K562 (cell line): ENCODE measurements around the gene LCN15. TPM values are rescaled to one million over a fixed set of nuclear protein-coding genes. Genes with fewer than 3 reads are reported as not detected.

Experiments used
- BCLAF1 ChIP-seq, 2 experiments: fragments of 450-650 bp in 1 of 2; IDR thresholded peaks; 2 replicates each; pipeline ENCODE4 v1.6.1; 2011 to 2017; ENCODE audit warnings: low read depth in 2 of 2, antibody characterized with exemption in 1 of 2, borderline replicate concordance in 1 of 2, low read length in 1 of 2, mild to moderate bottlenecking in 1 of 2, mixed read lengths in 1 of 2; ENCODE audit not compliant: control insufficient read depth in 1 of 2
- EP300 ChIP-seq: IDR thresholded peaks from 2 replicates; pipeline ENCODE4 v1.6.1; 2012; ENCODE audit warnings: low read length, improper control_type of control experiment
- ESRRA ChIP-seq: fragments of 450-650 bp; IDR thresholded peaks from 2 replicates; pipeline ENCODE4 v1.6.1; 2014; ENCODE audit warnings: low read depth, mild to moderate bottlenecking, moderate library complexity, borderline replicate concordance
- FOXP1 ChIP-seq: sonication (generic); formaldehyde crosslinking; IDR thresholded peaks from 2 replicates; pipeline ENCODE4 v1.8.0; 2022; ENCODE audit warnings: mild to moderate bottlenecking, missing genetic modification reagents
- GMEB1 ChIP-seq: fragments of 250-450 bp; sonication (Bioruptor Pico); IDR thresholded peaks from 2 replicates; pipeline ENCODE4 v1.4.0; 2020; ENCODE audit warnings: mild to moderate bottlenecking
- HIVEP1 ChIP-seq: fragments of 250-450 bp; sonication (Bioruptor Pico); IDR thresholded peaks from 2 replicates; pipeline ENCODE4 v1.4.0; 2020; ENCODE audit warnings: mild to moderate bottlenecking
- ID3 ChIP-seq, 2 experiments: fragments of 250-450 bp in 1 of 2; fragments of 450-650 bp in 1 of 2; sonication (Bioruptor Pico) in 1 of 2; IDR thresholded peaks; 2 replicates each; pipeline versions ENCODE4 v1.6.1 to v1.8.0; 2016 to 2021; ENCODE audit warnings: mild to moderate bottlenecking in 2 of 2, moderate library complexity in 2 of 2, missing compliant biosample characterization in 1 of 2, missing genetic modification characterization in 1 of 2
- MAFF ChIP-seq: IDR thresholded peaks from 2 replicates; pipeline ENCODE4 v1.6.1; 2012; ENCODE audit warnings: low read length, improper control_type of control experiment
- MBD1 ChIP-seq: fragments of 250-450 bp; sonication (Bioruptor Pico); IDR thresholded peaks from 2 replicates; pipeline ENCODE4 v1.8.0; 2022; ENCODE audit warnings: inconsistent platforms
- MCM5 ChIP-seq: fragments of 450-650 bp; IDR thresholded peaks from 2 replicates; pipeline ENCODE4 v1.6.1; 2016; ENCODE audit warnings: low read depth
- MXD1 ChIP-seq: fragments of 250-450 bp; sonication (Bioruptor Pico); IDR thresholded peaks from 2 replicates; pipeline ENCODE4 v1.8.0; 2021; ENCODE audit warnings: borderline replicate concordance, mild to moderate bottlenecking, moderate library complexity; ENCODE audit not compliant: poor library complexity, severe bottlenecking
- POU5F1 ChIP-seq: fragments of 150-350 bp; IDR thresholded peaks from 2 replicates; pipeline ENCODE4 v1.6.1; 2014; ENCODE audit warnings: borderline replicate concordance, low read length, low read depth, mild to moderate bottlenecking; ENCODE audit not compliant: partially characterized antibody
- PRMT5 ChIP-seq: sonication (generic); formaldehyde crosslinking; IDR thresholded peaks from 2 replicates; pipeline ENCODE4 v1.5.0; 2020; ENCODE audit warnings: missing genetic modification reagents
- SAFB ChIP-seq: fragments of 200-400 bp; formaldehyde crosslinking; IDR thresholded peaks from 2 replicates; pipeline ENCODE4 v1.6.1; 2017; ENCODE audit warnings: low read depth, low read length, borderline replicate concordance
- THRAP3 ChIP-seq: fragments of 450-650 bp; IDR thresholded peaks from 2 replicates; pipeline ENCODE4 v1.6.1; 2016; ENCODE audit warnings: mild to moderate bottlenecking, inconsistent platforms, borderline replicate concordance
- ZBTB7A ChIP-seq: IDR thresholded peaks from 2 replicates; pipeline ENCODE4 v1.6.1; 2011; ENCODE audit warnings: low read depth, mild to moderate bottlenecking, low read length, moderate library complexity, borderline replicate concordance; ENCODE audit not compliant: control insufficient read depth
- ZNF324 ChIP-seq: fragments of 250-450 bp; sonication (Bioruptor Pico); IDR thresholded peaks from 2 replicates; pipeline ENCODE4 v1.4.0; 2020; ENCODE audit warnings: mild to moderate bottlenecking
- polyA plus RNA-seq, 8 experiments: library from polyadenylated mRNA; depleted of rRNA in 4 of 8; stranded (reverse) in 5 of 8; unstranded in 3 of 8; fragments of >200 nt; fragmentation: Nextera tagmentation in 2 of 8; fragmentation: Illumina TruSeq in 1 of 8; extraction: Ambion mirVana in 2 of 8; extraction: Trizol in 1 of 8; gene quantifications; 2 replicates each; pipeline versions ENCODE4 v1.2.1 to v1.2.3, GENCODE V29; 2011 to 2014; ENCODE audit warnings: inconsistent platforms in 1 of 8, missing spikeins in 1 of 8
- total RNA-seq, 7 experiments: library from RNA; depleted of rRNA in 6 of 7; stranded (reverse); fragments of >200 nt in 6 of 7; fragmentation: Illumina TruSeq in 2 of 7; extraction: Trizol in 2 of 7; gene quantifications; 2 replicates each; pipeline versions ENCODE4 v1.2.1 to v1.2.3, GENCODE V29; 2011 to 2021; ENCODE audit warnings: low replicate concordance in 1 of 7

The LCN15 gene
- total and polyA plus RNA-seq, 9 of the 15 experiments (the other 6 are each of a cell fraction or from before 2014, with no cell fraction given) = 0.66 TPM; not detected in 8

- TF ChIP-seq FOXP1 (CRISPR knock-in tag) = peak; percentile 88
- peak; percentile 98 for TF ChIP-seq MXD1
- TF ChIP-seq MCM5 = no peak
- peak; percentile 72 for TF ChIP-seq ESRRA
- 0 out of 2 replicates have a peak, but pooled peaks have one; percentile 31 for TF ChIP-seq PRMT5 (CRISPR knock-in tag)
- peak; percentile 99 for TF ChIP-seq SAFB
- peak; percentile 64 for TF ChIP-seq EP300
- TF ChIP-seq ZNF324 (CRISPR knock-in tag) = no peak
- peak; percentile 58; the same call in 1 of the 2 replicates for TF ChIP-seq ZBTB7A
- TF ChIP-seq BCLAF1 (IDR thresholded peaks at IDR 0.05; ENCODE audit: borderline replicate concordance in 1 of 2, control insufficient read depth in 1 of 2, low read depth in 2 of 2, low read length in 1 of 2) = peak in 1 of 2 experiments; percentile 86; a peak in 1 of 4 replicates
- no peak for TF ChIP-seq ID3 (CRISPR knock-in tag; IDR thresholded peaks at IDR 0.05)
- peak; percentile 83; the same call in 1 of the 2 replicates for TF ChIP-seq ID3 (tag; IDR thresholded peaks at IDR 0.05)
- TF ChIP-seq THRAP3 = no peak
- TF ChIP-seq POU5F1 = peak; percentile 96
- peak; percentile 84 for TF ChIP-seq GMEB1 (CRISPR knock-in tag)
- no peak for TF ChIP-seq HIVEP1 (CRISPR knock-in tag)
- TF ChIP-seq MBD1 (CRISPR knock-in tag) = no peak
- TF ChIP-seq MAFF = no peak
These were observed 36.2 kb downstream of the LCN15 start (continued) for GRCh38 chr9:136728080-136728547.
